Activated T-cell treated with anti-CD3 and anti-CD28 coated beads, Interleukin-2, amount 50 U/mL, for 48 hours (primary cell): Measurements from ENCODE around the gene MMP19.
A peak's percentile ranks its signal among the peaks of the same experiment; 100 is the strongest.
"Not testable (repeated sequence)": the region's sequence is repeated elsewhere in the genome, so short reads cannot be mapped to it uniquely, and the experiment has no call there.

Source experiments
- DNase-seq, 2 experiments: peaks; one replicate each; pipeline ENCODE4 v3.0.0-alpha.2; 2020

Gene MMP19, protein sequence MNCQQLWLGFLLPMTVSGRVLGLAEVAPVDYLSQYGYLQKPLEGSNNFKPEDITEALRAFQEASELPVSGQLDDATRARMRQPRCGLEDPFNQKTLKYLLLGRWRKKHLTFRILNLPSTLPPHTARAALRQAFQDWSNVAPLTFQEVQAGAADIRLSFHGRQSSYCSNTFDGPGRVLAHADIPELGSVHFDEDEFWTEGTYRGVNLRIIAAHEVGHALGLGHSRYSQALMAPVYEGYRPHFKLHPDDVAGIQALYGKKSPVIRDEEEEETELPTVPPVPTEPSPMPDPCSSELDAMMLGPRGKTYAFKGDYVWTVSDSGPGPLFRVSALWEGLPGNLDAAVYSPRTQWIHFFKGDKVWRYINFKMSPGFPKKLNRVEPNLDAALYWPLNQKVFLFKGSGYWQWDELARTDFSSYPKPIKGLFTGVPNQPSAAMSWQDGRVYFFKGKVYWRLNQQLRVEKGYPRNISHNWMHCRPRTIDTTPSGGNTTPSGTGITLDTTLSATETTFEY

DNA sequence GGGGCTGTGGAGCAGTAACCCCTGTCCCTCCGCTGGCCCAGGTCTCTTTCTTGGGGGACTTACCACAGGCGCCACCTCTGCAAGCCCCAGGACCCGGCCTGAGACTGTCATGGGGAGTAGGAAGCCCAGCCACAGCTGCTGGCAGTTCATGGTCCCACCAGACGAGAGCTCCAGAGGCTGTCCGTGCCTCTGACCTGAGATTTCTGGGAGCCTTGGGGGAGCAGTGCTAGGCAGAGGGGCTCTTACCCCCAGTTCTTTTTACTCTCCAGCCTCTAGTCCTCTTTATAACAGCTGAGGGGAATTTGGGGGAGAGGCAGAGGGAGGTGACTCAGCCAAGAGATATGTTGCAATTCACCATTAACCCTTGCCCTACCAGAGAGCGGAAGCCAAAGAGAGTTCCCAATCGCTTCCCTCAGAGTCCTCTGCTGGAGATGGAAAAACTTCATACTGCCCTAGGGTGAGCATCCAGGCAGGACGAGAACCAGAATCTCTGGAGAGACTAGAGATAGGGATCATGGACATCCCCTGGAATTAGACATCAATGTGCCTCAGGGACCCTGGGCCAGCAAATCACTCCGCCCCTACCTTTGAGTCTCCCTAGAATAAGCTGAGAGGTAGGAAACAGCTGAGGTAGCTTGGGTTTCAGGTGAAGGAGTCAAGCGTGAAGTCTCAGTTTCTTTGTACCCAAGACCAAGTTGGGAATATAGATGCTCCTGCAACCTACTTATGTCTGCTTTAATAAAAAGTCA lies at the start of gene MMP19:
TSS of gene MMP19 (minus strand) at position 256 of the 749 bp plus-strand sequence. CDS start at position 150, 106 bp downstream.
- no peak for DNase-seq

- no peak for DNase-seq
These were observed 48.6 kb upstream of the MMP19 start for GRCh38 chr12:55891310-55891709.

- no peak for DNase-seq
These were observed 42.4 kb upstream of the MMP19 start for GRCh38 chr12:55885113-55885512.

DNA sequence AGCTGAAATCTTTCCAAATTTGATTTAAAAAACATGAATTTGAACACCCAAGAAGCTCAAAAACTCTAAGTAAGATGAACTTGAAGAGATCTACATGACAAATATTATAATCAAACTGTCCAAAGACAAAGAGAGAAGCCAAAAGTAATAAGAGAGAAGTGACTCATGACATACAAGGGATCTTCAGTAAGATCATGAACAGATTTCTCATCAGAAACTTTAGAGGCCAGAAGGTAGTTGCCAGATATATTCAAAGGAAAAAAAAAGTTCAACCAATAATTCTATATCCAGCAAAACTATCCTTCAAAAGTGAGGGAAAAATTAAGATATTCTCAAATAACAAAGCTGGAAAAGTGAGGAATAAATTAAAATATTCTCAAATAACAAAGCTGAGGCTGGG lies 35.1 kb upstream of the MMP19 start:
- DNase-seq, result no peak

GRCh38 chr12:55875704-55876467 lies 33.1 kb upstream of the MMP19 start:
- DNase-seq, result no peak

DNA sequence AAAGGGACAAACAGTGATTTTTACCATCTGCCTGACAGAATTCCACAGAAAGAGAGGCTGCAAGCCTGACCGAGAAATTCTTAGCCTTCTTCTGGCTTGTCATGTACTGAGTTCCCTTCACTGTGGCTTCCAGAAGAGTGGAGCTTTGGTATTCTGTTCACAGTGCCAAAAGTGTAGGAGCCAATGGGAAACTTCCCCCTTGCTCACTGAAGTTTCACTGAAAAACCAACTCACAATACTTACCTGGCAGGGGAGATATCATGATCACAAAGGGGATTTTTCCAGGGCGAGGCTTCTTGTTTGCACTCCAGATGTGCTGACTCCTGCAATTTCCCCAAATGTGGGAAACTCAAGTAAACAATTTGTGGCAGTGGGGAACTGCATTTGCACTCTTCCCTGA lies 31.7 kb upstream of the MMP19 start:
- no peak for DNase-seq

GRCh38 chr12:55866454-55867004 lies 23.8 kb upstream of the MMP19 start:
- not testable (repeated sequence) for DNase-seq

- DNase-seq, result no peak
These were observed 22.6 kb upstream of the MMP19 start for GRCh38 chr12:55865327-55865726.

DNA sequence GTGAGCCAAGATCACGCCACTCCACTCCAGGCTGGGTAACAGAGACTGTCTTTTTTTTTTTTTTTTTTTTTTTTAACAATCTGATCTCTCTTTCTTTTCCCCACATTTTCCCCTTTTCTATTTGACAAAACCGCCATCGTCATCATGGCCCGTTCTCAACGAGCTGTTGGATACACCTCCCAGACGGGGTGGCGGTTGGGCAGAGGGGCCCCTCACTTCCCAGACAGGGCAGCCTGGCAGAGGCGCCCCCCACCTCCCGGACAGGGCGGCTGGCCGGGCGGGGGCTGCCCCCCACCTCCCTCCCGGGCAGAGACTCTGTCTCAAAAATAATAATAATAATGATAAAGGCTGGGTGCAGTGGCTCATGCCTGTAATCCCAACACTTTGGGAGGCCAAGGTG lies 20.2 kb upstream of the MMP19 start:
- not testable (repeated sequence) for DNase-seq

GRCh38 chr12:55862286-55862685 lies 19.6 kb upstream of the MMP19 start:
- DNase-seq, result no peak

DNA sequence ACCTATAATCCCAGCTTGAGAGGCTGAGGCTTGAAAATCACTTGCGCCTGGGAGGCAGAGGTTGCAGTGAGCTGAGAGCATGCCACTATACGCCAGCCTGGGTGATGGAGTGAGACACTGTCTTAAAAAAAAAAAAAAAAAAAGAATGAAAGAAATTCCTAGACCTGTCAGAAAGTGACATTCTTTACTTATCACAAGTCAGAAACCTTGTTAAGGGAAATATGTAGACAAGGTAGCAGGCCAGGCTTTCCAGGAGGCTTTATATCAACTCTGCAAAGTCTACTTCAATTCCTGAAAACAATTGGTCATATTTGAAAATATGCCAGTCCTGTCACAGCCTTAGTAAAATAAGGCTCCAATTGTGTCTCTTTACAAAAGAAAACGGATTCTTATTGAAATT lies 19.1 kb upstream of the MMP19 start:
- DNase-seq, result no peak

DNA sequence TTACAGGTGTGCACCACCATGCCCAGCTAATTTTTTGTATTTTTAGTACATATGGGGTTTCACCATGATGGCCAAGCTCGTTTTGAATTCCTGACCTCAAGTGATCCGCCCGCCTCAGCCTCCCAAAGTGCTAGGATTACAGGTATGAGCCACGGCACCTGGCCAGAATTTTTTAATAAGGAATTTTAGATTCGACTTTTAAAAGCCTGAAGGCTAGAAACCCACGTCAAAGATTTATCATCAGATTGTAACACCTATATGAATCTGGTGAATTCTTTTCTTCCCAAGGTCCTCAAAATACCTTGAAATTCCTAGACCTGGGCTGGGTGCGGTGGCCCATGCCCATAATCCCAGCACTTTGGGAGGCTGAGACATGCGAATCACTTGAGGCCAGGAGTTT lies 18.7 kb upstream of the MMP19 start:
- no peak for DNase-seq

GRCh38 chr12:55852740-55853139 lies 10.0 kb upstream of the MMP19 start:
- DNase-seq, result no peak

- DNase-seq, result no peak
These were observed 8.2 kb upstream of the MMP19 start for GRCh38 chr12:55850893-55851292.

- no peak for DNase-seq
These were observed 7.7 kb upstream of the MMP19 start for GRCh38 chr12:55850401-55850800.

GRCh38 chr12:55849616-55850343 lies 7.0 kb upstream of the MMP19 start:
- no peak for DNase-seq

GRCh38 chr12:55847603-55848291 lies 5.0 kb upstream of the MMP19 start:
- peak; percentile 29 to 36 for DNase-seq

GRCh38 chr12:55847033-55847432 lies 4.3 kb upstream of the MMP19 start:
- DNase-seq, result peak; percentile 46 to 59

- DNase-seq, result no peak
These were observed 3.2 kb upstream of the MMP19 start for GRCh38 chr12:55845785-55846496.

DNA sequence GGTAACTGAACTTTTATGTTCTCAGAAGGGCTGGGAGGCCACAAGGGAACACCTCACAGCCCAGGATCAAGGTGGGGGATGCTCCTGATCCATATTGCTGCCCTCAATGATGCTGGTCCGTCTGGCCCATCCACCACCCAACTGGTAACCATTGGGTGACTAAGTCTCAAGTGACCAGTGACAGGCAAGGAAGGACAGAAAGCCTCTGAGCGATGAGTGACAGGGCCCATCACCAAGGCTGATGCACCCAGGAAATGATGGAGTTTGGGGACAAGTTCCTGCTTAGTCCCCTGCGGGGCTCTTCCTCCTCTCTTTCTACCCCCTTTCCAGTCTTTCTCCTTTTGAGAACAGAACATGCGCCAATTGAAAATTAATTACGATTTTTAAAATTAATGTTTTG lies 2.6 kb upstream of the MMP19 start:
- DNase-seq, result no peak

- no peak for DNase-seq
These were observed 2.2 kb upstream of the MMP19 start for GRCh38 chr12:55844961-55845360.
